H1 (cell line): ENCODE results near the gene EPS8L1. TPM values are rescaled to one million over a fixed set of nuclear protein-coding genes. Genes with fewer than 3 reads are reported as not detected.

Experiments used
- CTCF ChIA-PET: fragments of 300-600 bp; sonication (Branson Sonifier 250); formaldehyde crosslinking; loops from one replicate; lab custom pipeline; 2021; ENCODE audit not compliant: partially characterized antibody; lab: Charles Lee
- POLR2A ChIA-PET: fragments of 300-600 bp; sonication (Branson Sonifier 250); formaldehyde crosslinking; loops from one replicate; lab custom pipeline; 2021; ENCODE audit warnings: inconsistent platforms; ENCODE audit not compliant: partially characterized antibody; lab: Charles Lee
- DNase-seq, 2 experiments: peaks; one replicate each; pipeline versions ENCODE4 v3.0.0 to v3.0.0-alpha.2; 2010 to 2022; ENCODE audit warnings: low spot score in 2 of 2, low read depth in 1 of 2, mixed read lengths in 1 of 2
- FAIRE-seq: peaks from 2 replicates; lab custom pipeline; 2011; peaks lifted over from hg19 to GRCh38; lab: Jason Lieb, UNC
- H2AFZ ChIP-seq: 2 replicates; pipeline ENCODE4 v1.8.1; 2012; ENCODE audit warnings: low read length, inconsistent platforms
- H2AK5ac ChIP-seq: 2 replicates; pipeline ENCODE4 v1.6.1; 2013; ENCODE audit warnings: low read depth, low read length
- H2BK120ac ChIP-seq: replicated peaks from 2 replicates; pipeline ENCODE3; 2013; ENCODE audit warnings: low read depth, low read length, inconsistent platforms
- H2BK12ac ChIP-seq: 2 replicates; pipeline ENCODE4 v1.6.1; 2013; ENCODE audit warnings: low read depth, low read length
- H2BK15ac ChIP-seq: 2 replicates; pipeline ENCODE4 v1.6.1; 2013; ENCODE audit warnings: low read length
- H2BK20ac ChIP-seq: 2 replicates; pipeline ENCODE4 v1.6.1; 2013; ENCODE audit warnings: low read length
- H2BK5ac ChIP-seq: 2 replicates; pipeline ENCODE4 v1.6.1; 2013; ENCODE audit warnings: low read depth, low read length
- H3K14ac ChIP-seq: 2 replicates; pipeline ENCODE4 v1.6.1; 2013; ENCODE audit warnings: inconsistent platforms; ENCODE audit not compliant: insufficient read length
- H3K18ac ChIP-seq: 2 replicates; pipeline ENCODE4 v1.6.1; 2013; ENCODE audit warnings: low read length; ENCODE audit errors: extremely low read depth
- H3K23ac ChIP-seq: 2 replicates; pipeline ENCODE4 v1.6.1; 2013; ENCODE audit warnings: inconsistent platforms; ENCODE audit not compliant: insufficient read length
- H3K23me2 ChIP-seq: 2 replicates; pipeline ENCODE4 v1.6.1; 2013; ENCODE audit warnings: low read depth, low read length
- H3K27ac ChIP-seq: 2 replicates; pipeline ENCODE4 v1.6.1; 2011; ENCODE audit warnings: low read depth, low read length, inconsistent platforms
- H3K27me3 ChIP-seq, 4 experiments: replicated peaks in 1 of 4; 1 replicate in 1 of 4; 2 replicates in 3 of 4; pipeline versions ENCODE4 v1.6.1 to v1.8.1; 2011 to 2013; ENCODE audit warnings: low read length in 3 of 4, mild to moderate bottlenecking in 3 of 4, inconsistent platforms in 2 of 4, mixed read lengths in 2 of 4, moderate library complexity in 1 of 4; ENCODE audit not compliant: control insufficient read depth in 3 of 4, insufficient read depth in 3 of 4; ENCODE audit errors: extremely low read depth in 1 of 4
- H3K36me3 ChIP-seq, 4 experiments: 2 replicates each; pipeline versions ENCODE4 v1.6.1 to v1.8.1; 2011 to 2013; ENCODE audit warnings: mild to moderate bottlenecking in 4 of 4, low read length in 3 of 4, moderate library complexity in 2 of 4, control low read depth in 1 of 4, inconsistent platforms in 1 of 4; ENCODE audit not compliant: insufficient read depth in 4 of 4, control insufficient read depth in 2 of 4
- H3K4ac ChIP-seq: replicated peaks from 2 replicates; pipeline ENCODE3; 2013; ENCODE audit warnings: low read length, low read depth, mixed read lengths, inconsistent platforms; ENCODE audit not compliant: insufficient read length
- H3K4me1 ChIP-seq, 4 experiments: replicated peaks in 1 of 4; 1 replicate in 1 of 4; 2 replicates in 3 of 4; pipeline versions ENCODE4 v1.6.1 to v1.8.1; 2011 to 2013; ENCODE audit warnings: low read length in 3 of 4, inconsistent platforms in 2 of 4, mixed read lengths in 1 of 4; ENCODE audit not compliant: insufficient read depth in 4 of 4, control insufficient read depth in 3 of 4
- H3K4me2 ChIP-seq, 2 experiments: 2 replicates each; pipeline versions ENCODE4 v1.6.1 to v1.8.1; 2011 to 2013; ENCODE audit warnings: low read depth in 2 of 2, low read length in 2 of 2, control low read depth in 1 of 2, inconsistent platforms in 1 of 2, mild to moderate bottlenecking in 1 of 2; ENCODE audit not compliant: insufficient read depth in 1 of 2
- H3K4me3 ChIP-seq, 4 experiments: fragments of 200-600, 300-600 bp in 1 of 4; sonication (generic), shearing (Covaris generic), sonication (Bioruptor Twin) in 1 of 4; 2 replicates each; pipeline versions ENCODE4 v1.5.1 to v1.8.1; 2011 to 2016; ENCODE audit warnings: low read length in 4 of 4, low read depth in 3 of 4, control low read depth in 2 of 4, inconsistent platforms in 2 of 4, mild to moderate bottlenecking in 2 of 4, mixed read lengths in 1 of 4, moderate library complexity in 1 of 4; ENCODE audit not compliant: insufficient read depth in 2 of 4; ENCODE audit errors: extremely low read depth in 1 of 4
- H3K56ac ChIP-seq: replicated peaks from 2 replicates; pipeline ENCODE3; 2013; ENCODE audit warnings: low read depth, mild to moderate bottlenecking, mixed read lengths, low read length, inconsistent platforms; ENCODE audit not compliant: insufficient read length
- H3K79me1 ChIP-seq: 2 replicates; pipeline ENCODE4 v1.6.1; 2013; ENCODE audit warnings: low read depth, low read length, control low read depth
- H3K79me2 ChIP-seq, 2 experiments: 2 replicates each; pipeline versions ENCODE4 v1.6.1 to v1.8.1; 2012 to 2013; ENCODE audit warnings: low read length in 2 of 2, mild to moderate bottlenecking in 2 of 2, inconsistent platforms in 1 of 2; ENCODE audit not compliant: insufficient read depth in 2 of 2, control insufficient read depth in 1 of 2
- H3K9ac ChIP-seq, 4 experiments: replicated peaks in 1 of 4; 1 replicate in 1 of 4; 2 replicates in 3 of 4; pipeline versions ENCODE4 v1.6.1 to v1.8.1; 2011 to 2013; ENCODE audit warnings: low read depth in 3 of 4, low read length in 3 of 4, control low read depth in 2 of 4, mild to moderate bottlenecking in 2 of 4, moderate library complexity in 2 of 4, inconsistent platforms in 1 of 4; ENCODE audit errors: extremely low read depth in 1 of 4
- H3K9me3 ChIP-seq, 2 experiments: 2 replicates each; pipeline versions ENCODE4 v1.6.1 to v1.8.1; 2012 to 2013; ENCODE audit warnings: mild to moderate bottlenecking in 2 of 2, moderate library complexity in 2 of 2, control low read depth in 1 of 2, inconsistent platforms in 1 of 2, low read depth in 1 of 2, low read length in 1 of 2, mixed read lengths in 1 of 2; ENCODE audit not compliant: insufficient read depth in 2 of 2
- H4K20me1 ChIP-seq, 2 experiments: replicated peaks in 1 of 2; 2 replicates each; pipeline versions ENCODE3 to v1.8.1; 2011 to 2013; ENCODE audit warnings: inconsistent platforms in 2 of 2, low read length in 2 of 2, mild to moderate bottlenecking in 1 of 2; ENCODE audit not compliant: insufficient read depth in 2 of 2, control insufficient read depth in 1 of 2
- H4K5ac ChIP-seq: 2 replicates; pipeline ENCODE4 v1.6.1; 2013; ENCODE audit warnings: low read length, low read depth, mixed read lengths, inconsistent platforms; ENCODE audit not compliant: insufficient read length
- H4K8ac ChIP-seq: 2 replicates; pipeline ENCODE4 v1.8.0; 2013; ENCODE audit warnings: mild to moderate bottlenecking, moderate library complexity, low read length, inconsistent platforms; ENCODE audit not compliant: insufficient read depth; ENCODE audit errors: extremely low read depth
- H4K91ac ChIP-seq: replicated peaks from 2 replicates; pipeline ENCODE3; 2013; ENCODE audit warnings: low read length, mixed read lengths, inconsistent platforms; ENCODE audit not compliant: insufficient read length
- E2F6 ChIP-seq: IDR thresholded peaks from 2 replicates; pipeline ENCODE4 v1.6.1; 2012; ENCODE audit warnings: inconsistent platforms
- RAD21 ChIP-seq, 2 experiments: IDR thresholded peaks in 1 of 2; conservative IDR thresholded peaks in 1 of 2; 2 replicates each; pipeline ENCODE4 v1.6.1; 2011; ENCODE audit warnings: low read depth in 2 of 2, low read length in 2 of 2, improper control_type of control experiment in 1 of 2, inconsistent platforms in 1 of 2, mild to moderate bottlenecking in 1 of 2, moderate library complexity in 1 of 2
- SP1 ChIP-seq: IDR thresholded peaks from 2 replicates; pipeline ENCODE4 v1.6.1; 2011; ENCODE audit warnings: low read depth, low read length
- WGBS, 2 experiments: shearing (Covaris generic) in 1 of 2; methylation state at CpG; one replicate each; pipeline versions ENCODE4 v1.1.6 to v1.1.7; 2013 to 2015; ENCODE audit warnings: low lambda C conversion rate in 2 of 2, mixed read lengths in 2 of 2, inconsistent platforms in 1 of 2, low coverage in 1 of 2, missing lambda C conversion rate in 1 of 2; ENCODE audit not compliant: insufficient replicate concordance in 2 of 2, insufficient coverage in 1 of 2, insufficient read length in 1 of 2; ENCODE audit errors: extremely low coverage in 1 of 2, missing lambda C conversion rate in 1 of 2; 5-methylcytosine and 5-hydroxymethylcytosine counted together
- polyA plus RNA-seq, 7 experiments: library from polyadenylated mRNA; depleted of rRNA in 3 of 7; stranded (reverse) in 5 of 7; unstranded in 2 of 7; fragments of >200 nt in 5 of 7; fragments of 200-250 nt in 2 of 7; gene quantifications; 1 replicate in 5 of 7; 2 replicates in 1 of 7; 4 replicates in 1 of 7; pipeline versions ENCODE4 v1.2.1 to v1.2.3, GENCODE V29; 2011 to 2013; ENCODE audit warnings: missing spikeins in 2 of 7, mixed read lengths in 2 of 7
- total RNA-seq: library from RNA; stranded (reverse); fragmentation: NEBNext Ultra II Directional; extraction: Animal tissue kit (Norgen Biotek cat#: 25700); gene quantifications from 2 replicates; pipeline ENCODE4 v1.2.1, GENCODE V29; 2021
- TF ChIP-seq, protein P1 (sequence below), 3 experiments: IDR thresholded peaks; 1 replicate in 2 of 3; 2 replicates in 1 of 3; pipeline versions ENCODE4 v1.5.1 to v1.6.1; 2011; ENCODE audit warnings: low read length in 3 of 3, mild to moderate bottlenecking in 3 of 3, inconsistent platforms in 2 of 3, low read depth in 1 of 3, moderate library complexity in 1 of 3; ENCODE audit not compliant: insufficient read depth in 1 of 3; ENCODE audit errors: control extremely low read depth in 1 of 3
- TF ChIP-seq, protein P2 (sequence below): IDR thresholded peaks from 2 replicates; pipeline ENCODE4 v1.6.1; 2011; ENCODE audit warnings: low read length, improper control_type of control experiment

EPS8L1 gene
- total and polyA plus RNA-seq, 2 of the 8 experiments (the other 6 are each of a cell fraction or from before 2014, with no cell fraction given) = 19.8 to 30.2 TPM

DNA sequence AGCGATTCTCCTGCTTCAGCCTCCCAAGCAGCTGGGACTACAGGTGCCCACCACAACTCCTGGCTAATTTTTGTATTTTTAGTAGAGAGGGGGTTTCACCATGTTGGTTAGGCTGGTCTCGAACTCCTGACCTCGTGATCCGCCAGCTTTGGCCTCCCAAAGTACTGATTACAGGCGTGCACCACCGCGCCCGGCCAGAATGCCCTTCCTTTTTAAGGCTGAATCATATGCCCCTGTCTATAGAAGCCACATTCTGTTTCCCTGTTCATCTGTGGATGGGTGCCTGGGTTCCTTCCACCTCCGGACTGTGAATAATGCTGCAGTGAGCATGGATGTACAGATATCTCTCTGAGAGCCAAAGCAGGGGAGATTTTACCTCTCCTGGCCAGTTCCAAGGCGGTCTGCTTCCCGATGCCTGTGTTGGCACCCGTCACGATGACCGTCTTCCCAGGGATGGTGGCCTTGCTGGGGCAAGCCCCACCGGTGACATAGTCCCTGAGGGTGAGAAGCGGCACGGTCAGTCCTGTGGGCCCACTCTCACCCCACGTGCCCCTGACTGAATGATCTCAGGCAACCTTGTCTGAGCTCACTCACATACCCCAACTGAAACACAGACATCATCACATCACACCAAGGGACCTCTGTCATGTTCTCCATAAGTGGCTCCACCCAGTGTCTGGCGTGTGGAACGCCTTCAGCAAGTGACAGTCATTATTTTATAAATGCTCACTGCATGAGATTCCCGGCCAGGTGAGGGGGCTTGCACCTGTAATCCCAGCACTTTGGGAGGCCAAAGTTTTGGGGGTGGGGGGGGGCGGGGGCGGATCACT, 16.7 kb upstream of the EPS8L1 start:
- H3K18ac ChIP-seq = no peak overlapping the region
- no peak for TF ChIP-seq SP1
- TF ChIP-seq, protein P1, sequence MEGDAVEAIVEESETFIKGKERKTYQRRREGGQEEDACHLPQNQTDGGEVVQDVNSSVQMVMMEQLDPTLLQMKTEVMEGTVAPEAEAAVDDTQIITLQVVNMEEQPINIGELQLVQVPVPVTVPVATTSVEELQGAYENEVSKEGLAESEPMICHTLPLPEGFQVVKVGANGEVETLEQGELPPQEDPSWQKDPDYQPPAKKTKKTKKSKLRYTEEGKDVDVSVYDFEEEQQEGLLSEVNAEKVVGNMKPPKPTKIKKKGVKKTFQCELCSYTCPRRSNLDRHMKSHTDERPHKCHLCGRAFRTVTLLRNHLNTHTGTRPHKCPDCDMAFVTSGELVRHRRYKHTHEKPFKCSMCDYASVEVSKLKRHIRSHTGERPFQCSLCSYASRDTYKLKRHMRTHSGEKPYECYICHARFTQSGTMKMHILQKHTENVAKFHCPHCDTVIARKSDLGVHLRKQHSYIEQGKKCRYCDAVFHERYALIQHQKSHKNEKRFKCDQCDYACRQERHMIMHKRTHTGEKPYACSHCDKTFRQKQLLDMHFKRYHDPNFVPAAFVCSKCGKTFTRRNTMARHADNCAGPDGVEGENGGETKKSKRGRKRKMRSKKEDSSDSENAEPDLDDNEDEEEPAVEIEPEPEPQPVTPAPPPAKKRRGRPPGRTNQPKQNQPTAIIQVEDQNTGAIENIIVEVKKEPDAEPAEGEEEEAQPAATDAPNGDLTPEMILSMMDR (IDR thresholded peaks at IDR 0.05; ENCODE audit: control extremely low read depth in 1 of 3, insufficient read depth in 1 of 3, low read depth in 1 of 3, low read length in 3 of 3) = peak in 2 of 3 experiments; percentile 17 to 18; a peak in 2 of 4 replicates
- TF ChIP-seq, protein P2, sequence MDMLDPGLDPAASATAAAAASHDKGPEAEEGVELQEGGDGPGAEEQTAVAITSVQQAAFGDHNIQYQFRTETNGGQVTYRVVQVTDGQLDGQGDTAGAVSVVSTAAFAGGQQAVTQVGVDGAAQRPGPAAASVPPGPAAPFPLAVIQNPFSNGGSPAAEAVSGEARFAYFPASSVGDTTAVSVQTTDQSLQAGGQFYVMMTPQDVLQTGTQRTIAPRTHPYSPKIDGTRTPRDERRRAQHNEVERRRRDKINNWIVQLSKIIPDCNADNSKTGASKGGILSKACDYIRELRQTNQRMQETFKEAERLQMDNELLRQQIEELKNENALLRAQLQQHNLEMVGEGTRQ = no peak
- no peak for TF ChIP-seq E2F6
- peak in 1 of 2 experiments; percentile 26; a peak in 1 of 4 replicates for TF ChIP-seq RAD21 (IDR thresholded peaks at IDR 0.05 in 1 of 2, conservative IDR thresholded peaks at IDR 0.05 in 1 of 2; ENCODE audit: low read depth in 2 of 2, low read length in 2 of 2)
- no peak overlapping the region for H3K4me2 ChIP-seq
- H3K56ac ChIP-seq = no peak overlapping the region
- peaks cover under 1 to 11% of the 10 kb centered on the region in 2 experiments for H4K20me1 ChIP-seq
- no peak overlapping the region for H2BK12ac ChIP-seq
- no peaks in the 10 kb centered on the region; a peak in 1 of 4 replicates for H3K9me3 ChIP-seq
- no peak for FAIRE-seq
- no peak overlapping the region for H3K14ac ChIP-seq
- peaks cover 0 to 5% (median 2%) of the 10 kb centered on the region in 4 experiments; a peak in 4 of 7 replicates for H3K27me3 ChIP-seq
- no peak overlapping the region for H2BK15ac ChIP-seq
- DNase-seq = no peak
- 0 out of 4 replicates have a peak, but pooled peaks cover 0 to 5% of the 10 kb centered on the region in 2 experiments for H3K79me2 ChIP-seq
- POLR2A ChIA-PET = interaction anchor here (1.1 to 3.0 kb wide), 3 partner anchors 9 to 29 kb away, joined by 3 to 10 read pairs (median 3); no protein-coding TSS in a partner anchor
- H2AFZ ChIP-seq = no peak overlapping the region
- H3K4me3 ChIP-seq = no peak overlapping the region
- H2BK5ac ChIP-seq = no peak overlapping the region
- no peak overlapping the region for H4K8ac ChIP-seq
- H4K91ac ChIP-seq = no peak overlapping the region
- peaks cover 4% of the 10 kb centered on the region for H3K79me1 ChIP-seq
- H2BK120ac ChIP-seq = no peak overlapping the region
- H3K4me1 ChIP-seq = peaks cover 0 to 4% (median 2%) of the 10 kb centered on the region in 4 experiments; a peak in 4 of 7 replicates
- H2BK20ac ChIP-seq = no peak overlapping the region
- H2AK5ac ChIP-seq = no peak overlapping the region
- H4K5ac ChIP-seq = no peak overlapping the region
- peaks cover 2% of the 10 kb centered on the region; the same call in 1 of the 2 replicates for H3K23me2 ChIP-seq
- H3K9ac ChIP-seq = no peak overlapping the region
- peaks cover 4 to 38% (median 15%) of the 10 kb centered on the region in 4 experiments; a peak in 6 of 8 replicates for H3K36me3 ChIP-seq
- H3K23ac ChIP-seq = no peak overlapping the region
- 94% methylated on average over 23 of the region's 23 CpGs; no CpG with 5 or more reads in 1 of the 2 experiments for WGBS, 2 experiments
- CTCF ChIA-PET = interaction anchor here (0.6 to 1.8 kb wide), 6 partner anchors 12 to 178 kb away, joined by 3 to 7 read pairs (median 4); no protein-coding TSS in a partner anchor
- no peak overlapping the region for H3K4ac ChIP-seq
- H3K27ac ChIP-seq = no peak overlapping the region
